DMS 273 (cell line): Measurements from ENCODE around the gene NFKBIB.
A peak's percentile ranks its signal among the peaks of the same experiment; 100 is the strongest.

ENCODE experiments used
- DNase-seq: peaks from one replicate; lab custom pipeline; 2025; ENCODE audit not compliant: unreplicated experiment; lab: John Stamatoyannopoulos, UW

NFKBIB gene

DNA sequence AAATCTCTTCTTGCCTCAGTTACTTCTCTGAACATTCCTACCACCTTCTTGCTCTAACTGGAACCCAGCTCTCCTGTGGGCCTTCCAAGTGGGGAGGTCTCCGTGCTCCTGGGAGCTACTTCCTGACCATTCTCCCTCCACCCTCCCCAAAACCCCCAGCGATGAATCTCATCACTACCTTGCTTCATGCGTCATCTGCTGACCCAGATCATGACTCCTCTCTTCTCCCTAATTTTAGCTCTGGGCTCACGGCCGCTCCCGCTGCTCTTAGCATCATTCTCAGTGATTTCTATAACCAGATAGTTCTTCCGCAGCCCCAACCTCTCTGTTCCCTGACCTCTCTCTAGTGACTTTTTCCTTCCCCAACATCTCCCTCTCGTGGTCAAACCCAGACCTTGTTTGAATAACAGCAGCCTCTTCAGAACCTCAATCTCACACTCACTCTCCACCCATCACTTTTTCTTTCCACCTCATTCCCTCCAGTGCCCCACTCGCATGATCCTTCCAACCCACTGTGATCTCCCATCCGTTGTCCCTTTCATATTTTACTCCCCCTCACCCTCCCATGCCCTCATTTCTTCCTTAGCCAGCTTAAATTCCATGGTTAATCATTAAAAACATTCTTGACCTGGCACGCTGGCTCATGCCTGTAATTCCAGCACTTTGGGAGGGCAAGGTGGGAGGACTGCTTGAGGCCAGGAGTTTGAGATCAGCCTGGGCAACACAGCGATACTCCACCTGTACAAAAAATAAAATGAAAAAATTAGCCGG lies 52.8 kb downstream of the NFKBIB start:
- DNase-seq, result peak; percentile 74

GRCh38 chr19:38953677-38954076 lies 53.9 kb downstream of the NFKBIB start:
- no peak for DNase-seq

DNA sequence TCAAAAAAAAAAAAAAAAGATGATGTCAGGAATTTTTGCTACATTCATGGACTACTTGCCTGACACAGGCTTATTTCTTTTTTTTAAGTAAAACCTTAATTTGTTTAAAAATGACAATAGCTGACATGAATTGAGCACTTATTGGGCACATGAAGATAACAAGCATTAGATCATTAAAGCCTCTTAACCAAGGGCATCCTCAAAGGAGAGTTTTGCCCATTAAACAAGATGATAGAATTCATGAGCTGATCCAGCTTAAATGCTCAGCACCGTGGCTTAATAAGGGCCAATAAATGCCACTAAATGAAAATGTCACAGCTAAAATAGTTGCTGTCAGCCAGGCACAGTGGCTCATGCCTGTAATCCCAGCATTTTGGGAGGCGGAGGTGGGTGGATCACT lies 56.5 kb downstream of the NFKBIB start:
- no peak for DNase-seq

DNA sequence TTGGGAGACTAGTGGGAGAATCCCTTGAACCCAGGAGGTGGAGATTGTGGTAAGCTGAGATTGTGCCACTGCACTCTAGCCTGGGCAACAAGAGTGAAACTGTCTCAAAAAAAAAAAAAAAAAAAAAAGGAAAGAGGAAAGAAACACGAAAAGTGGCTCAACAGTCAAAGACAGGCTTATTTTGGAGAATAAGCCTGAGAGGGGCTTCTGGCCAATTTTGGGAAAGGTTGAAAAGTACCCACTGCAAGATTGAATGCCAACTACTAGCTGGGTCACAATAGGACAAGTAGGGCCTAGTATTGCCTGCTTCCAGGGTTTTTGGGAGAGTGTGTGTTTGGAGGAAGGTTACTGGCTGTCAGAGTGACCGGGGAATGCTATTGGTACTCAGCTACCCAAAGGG lies 58.5 kb downstream of the NFKBIB start:
- DNase-seq, result no peak
